Neural progenitor cell (in vitro differentiated cells): Measurements from ENCODE around the gene TRIAP1. TPM values are rescaled to one million over a fixed set of nuclear protein-coding genes. Genes with fewer than 3 reads are reported as not detected.

Source experiments
- DNase-seq: peaks from one replicate; pipeline ENCODE4 v3.0.0-alpha.2; 2016; ENCODE audit warnings: low spot score
- H2AFZ ChIP-seq: fragments of 200-600 bp; sonication (generic); replicated peaks from 2 replicates; pipeline ENCODE4 v1.6.1; 2016; ENCODE audit warnings: antibody characterized with exemption
- H3F3A ChIP-seq: fragments of 200-600 bp; sonication (generic); 2 replicates; pipeline ENCODE4 v1.6.1; 2016; ENCODE audit warnings: antibody characterized with exemption, low read depth
- H3K27ac ChIP-seq: fragments of 200-600 bp; sonication (generic); 2 replicates; pipeline ENCODE4 v1.5.1; 2016; ENCODE audit warnings: mild to moderate bottlenecking
- H3K27me3 ChIP-seq: fragments of 200-600 bp; sonication (generic); 2 replicates; pipeline ENCODE4 v1.6.1; 2016; ENCODE audit warnings: mild to moderate bottlenecking, moderate library complexity
- H3K36me3 ChIP-seq: fragments of 200-600 bp; sonication (generic); 2 replicates; pipeline ENCODE4 v1.5.1; 2016
- H3K4me1 ChIP-seq: fragments of 200-600 bp; sonication (generic); 2 replicates; pipeline ENCODE4 v1.6.1; 2016; ENCODE audit warnings: mixed run types
- H3K4me2 ChIP-seq: fragments of 200-600 bp; sonication (generic); 2 replicates; pipeline ENCODE4 v1.6.1; 2016
- H3K4me3 ChIP-seq: fragments of 200-600 bp; sonication (generic); 2 replicates; pipeline ENCODE4 v1.5.1; 2016
- H3K79me2 ChIP-seq: fragments of 200-600 bp; sonication (generic); 2 replicates; pipeline ENCODE4 v1.6.1; 2016; ENCODE audit warnings: low read depth
- H3K9ac ChIP-seq: fragments of 200-600 bp; sonication (generic); 2 replicates; pipeline ENCODE4 v1.6.1; 2016
- H3K9me3 ChIP-seq: fragments of 200-600 bp; sonication (generic); 2 replicates; pipeline ENCODE4 v1.5.1; 2016; ENCODE audit warnings: low read depth
- H4K20me1 ChIP-seq: fragments of 200-600 bp; sonication (generic); 2 replicates; pipeline ENCODE4 v1.6.1; 2016; ENCODE audit warnings: low read depth
- H3K27ac Mint-ChIP-seq: 3 replicates; pipeline ENCODE4 v1.8.0; 2021; ENCODE audit warnings: mixed read lengths
- H3K27me3 Mint-ChIP-seq: 2 replicates; pipeline ENCODE4 v1.8.0; 2022; ENCODE audit warnings: low read depth, mild to moderate bottlenecking, inconsistent platforms, moderate library complexity, mixed read lengths; ENCODE audit not compliant: insufficient read depth
- H3K36me3 Mint-ChIP-seq: 3 replicates; pipeline ENCODE4 v1.8.0; 2021; ENCODE audit warnings: mixed read lengths
- H3K4me1 Mint-ChIP-seq: 3 replicates; pipeline ENCODE4 v1.8.0; 2021; ENCODE audit warnings: mixed read lengths
- H3K4me3 Mint-ChIP-seq: 3 replicates; pipeline ENCODE4 v1.8.0; 2021; ENCODE audit warnings: mild to moderate bottlenecking, moderate library complexity, mixed read lengths
- H3K9me3 Mint-ChIP-seq: 3 replicates; pipeline ENCODE4 v1.8.0; 2020; ENCODE audit warnings: mixed read lengths
- CTCF ChIP-seq: fragments of 200-600 bp; sonication (generic); IDR thresholded peaks from 2 replicates; pipeline ENCODE4 v1.5.1; 2017; ENCODE audit warnings: antibody characterized with exemption, mild to moderate bottlenecking
- EZH2 ChIP-seq: fragments of 200-600 bp; sonication (generic); IDR thresholded peaks from 2 replicates; pipeline ENCODE4 v1.6.1; 2017; ENCODE audit warnings: antibody characterized with exemption, mild to moderate bottlenecking, moderate library complexity
- EZH2phosphoT487 ChIP-seq: fragments of 200-600 bp; sonication (generic); IDR thresholded peaks from 2 replicates; pipeline ENCODE4 v1.6.1; 2017; ENCODE audit warnings: antibody characterized with exemption
- total RNA-seq: library from RNA; depleted of rRNA; stranded (reverse); fragments of >200 nt; gene quantifications from 2 replicates; pipeline ENCODE4 v1.2.3, GENCODE V29; 2015; ENCODE audit warnings: low replicate concordance

The TRIAP1 gene
- total RNA-seq, 1 donor from 2014 or later: 72.1 TPM

- DNase-seq: no peak
- H3F3A ChIP-seq: peaks cover 31% of the 10 kb centered on the region
- no peaks in the 10 kb centered on the region for H4K20me1 ChIP-seq
- no peaks in the 10 kb centered on the region for H3K79me2 ChIP-seq
- H3K4me1 ChIP-seq: peaks cover 16% of the 10 kb centered on the region
- no peaks in the 10 kb centered on the region for H3K9me3 ChIP-seq
- Mint-ChIP-seq H3K36me3 (no peaks in the 10 kb centered on the region), H3K4me3 (no peak overlapping the region), H3K27me3 (peaks cover 11% of the 10 kb centered on the region), H3K27ac (peak overlapping the region; percentile 81), H3K4me1 (peaks cover 37% of the 10 kb centered on the region), H3K9me3 (no peaks in the 10 kb centered on the region)
- H3K4me3 ChIP-seq: no peak overlapping the region
- TF ChIP-seq EZH2 (no peak), EZH2phosphoT487 (no peak), CTCF (no peak)
- H3K27ac ChIP-seq: peak overlapping the region; percentile 18
- H3K27me3 ChIP-seq: no peaks in the 10 kb centered on the region
- H3K4me2 ChIP-seq: no peak overlapping the region
- no peak overlapping the region for H3K9ac ChIP-seq
- no peak overlapping the region for H2AFZ ChIP-seq
- H3K36me3 ChIP-seq: no peaks in the 10 kb centered on the region
These were observed 39.6 kb downstream of the TRIAP1 start for GRCh38 chr12:120406553-120406952.

- no peak for TF ChIP-seq EZH2phosphoT487
- TF ChIP-seq EZH2: no peak
- TF ChIP-seq CTCF: no peak
- H3K9me3 ChIP-seq: no peaks in the 10 kb centered on the region
- no peaks in the 10 kb centered on the region for H3K36me3 ChIP-seq
- H3K27me3 ChIP-seq: no peaks in the 10 kb centered on the region
- Mint-ChIP-seq H3K9me3 (no peaks in the 10 kb centered on the region), H3K27ac (peak overlapping the region; percentile 81), H3K36me3 (no peaks in the 10 kb centered on the region), H3K4me1 (peaks cover 37% of the 10 kb centered on the region), H3K4me3 (no peak overlapping the region), H3K27me3 (peaks cover 12% of the 10 kb centered on the region)
- H2AFZ ChIP-seq: no peak overlapping the region
- no peaks in the 10 kb centered on the region for H4K20me1 ChIP-seq
- H3K4me2 ChIP-seq: no peak overlapping the region
- no peaks in the 10 kb centered on the region for H3K79me2 ChIP-seq
- H3K27ac ChIP-seq: peak overlapping the region; percentile 18
- DNase-seq: no peak
- H3K9ac ChIP-seq: no peak overlapping the region
- peaks cover 16% of the 10 kb centered on the region for H3K4me1 ChIP-seq
- no peak overlapping the region for H3K4me3 ChIP-seq
- H3F3A ChIP-seq: peaks cover 32% of the 10 kb centered on the region
These were observed 40.1 kb downstream of the TRIAP1 start for GRCh38 chr12:120406069-120406468.

DNA sequence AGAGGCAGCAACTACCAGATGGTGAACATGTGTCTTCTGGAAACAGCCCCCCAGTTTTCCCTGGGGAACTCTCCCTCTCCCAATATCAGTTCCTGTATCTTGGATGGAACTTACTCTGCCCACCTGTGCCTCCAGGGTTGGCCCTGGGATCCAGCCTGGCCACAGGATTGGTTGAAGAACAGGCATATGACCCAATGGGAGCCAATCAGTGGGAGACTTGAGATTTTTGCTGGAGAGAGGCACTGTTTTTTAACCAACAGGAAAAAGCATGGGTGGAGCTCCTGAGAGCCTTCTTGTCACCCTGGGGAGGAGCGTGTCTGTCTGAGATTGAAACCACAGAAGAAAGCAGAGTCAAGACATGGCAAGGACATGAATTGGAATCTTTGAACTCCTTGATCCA lies 41.9 kb downstream of the TRIAP1 start:
- Histone ChIP-seq H3K9me3 (no peaks in the 10 kb centered on the region), H4K20me1 (no peaks in the 10 kb centered on the region), H3K4me2 (no peak overlapping the region), H2AFZ (no peak overlapping the region), H3K27ac (no peak overlapping the region), H3K27me3 (no peaks in the 10 kb centered on the region), H3K4me1 (peaks cover 18% of the 10 kb centered on the region), H3K4me3 (no peak overlapping the region), H3K79me2 (no peaks in the 10 kb centered on the region), H3K9ac (no peak overlapping the region), H3F3A (peaks cover 32% of the 10 kb centered on the region), H3K36me3 (no peaks in the 10 kb centered on the region)
- Mint-ChIP-seq H3K9me3 (no peaks in the 10 kb centered on the region), H3K4me1 (peaks cover 47% of the 10 kb centered on the region), H3K4me3 (peak overlapping the region; percentile 64), H3K27ac (peak overlapping the region; percentile 58), H3K27me3 (peaks cover 21% of the 10 kb centered on the region), H3K36me3 (no peaks in the 10 kb centered on the region)
- DNase-seq: no peak
- TF ChIP-seq CTCF (no peak), EZH2 (no peak), EZH2phosphoT487 (no peak)
